Ovary (tissue), 9 donors: ENCODE results near the gene CGB2. TPM values are rescaled to one million over a fixed set of nuclear protein-coding genes. Genes with fewer than 3 reads are reported as not detected.

Experiments
- DNase-seq, 5 donors: peaks; one replicate each; pipeline ENCODE4 v3.0.0-alpha.2; 2019 to 2020
- H3K27ac ChIP-seq, 2 donors: fragments of 200-600 bp; one replicate each; pipeline versions ENCODE4 v1.5.1 to v1.8.0; 2019 to 2022
- H3K27me3 ChIP-seq: fragments of 200-600 bp; one replicate; pipeline ENCODE4 v1.8.0; 2022
- H3K36me3 ChIP-seq: fragments of 200-600 bp; sonication (generic); one replicate; pipeline ENCODE4 v1.5.1; 2019
- H3K4me1 ChIP-seq: one replicate; pipeline ENCODE4 v1.8.1; 2013; ENCODE audit warnings: mild to moderate bottlenecking, moderate library complexity; ENCODE audit not compliant: insufficient read depth
- H3K4me3 ChIP-seq: fragments of 200-600 bp; sonication (generic); one replicate; pipeline ENCODE4 v1.5.1; 2017
- H3K9me3 ChIP-seq, 2 donors: fragments of 200-600 bp in 1 of 2; sonication (generic) in 1 of 2; one replicate each; pipeline versions ENCODE4 v1.5.1 to v1.8.1; 2013 to 2019; ENCODE audit warnings: mild to moderate bottlenecking in 1 of 2, moderate library complexity in 1 of 2
- CTCF ChIP-seq, 3 donors: fragments of 450-650 bp in 2 of 3; fragments of 200-600 bp in 1 of 3; IDR thresholded peaks; one replicate each; pipeline versions ENCODE4 v1.5.1 to v1.8.0; 2016 to 2022; ENCODE audit warnings: antibody characterized with exemption in 3 of 3, mild to moderate bottlenecking in 1 of 3
- EP300 ChIP-seq: sonication (generic); formaldehyde crosslinking; IDR thresholded peaks from one replicate; pipeline ENCODE4 v1.6.1; 2017; ENCODE audit warnings: antibody characterized with exemption
- POLR2A ChIP-seq: fragments of 450-650 bp; IDR thresholded peaks from one replicate; pipeline ENCODE4 v1.6.1; 2017; ENCODE audit warnings: antibody characterized with exemption, mild to moderate bottlenecking, moderate library complexity
- WGBS, 3 donors: extraction: QIAGEN DNeasy Blood & Tissue Kit in 1 of 3; methylation state at CpG; one replicate each; pipeline versions ENCODE4 v1.1.5 to v1.1.7; 2013 to 2017; 5-methylcytosine and 5-hydroxymethylcytosine counted together
- intact Hi-C, 4 donors: fragments of 100-400 bp; cut with DNase I; formaldehyde crosslinking; loops; one replicate each; pipeline versions ENCODE4 v1.11.0 to v1.15.1; 2022 to 2023
- polyA plus RNA-seq, 2 donors: library from polyadenylated mRNA; stranded (reverse); fragments of 200-250 nt in 1 of 2; fragments of 350-450 nt in 1 of 2; fragmentation: Illumina TruSeq in 1 of 2; extraction: RNeasy Lipid Tissue Mini Kit (QIAGEN cat#74804) in 1 of 2; gene quantifications; one replicate each; pipeline ENCODE4 v1.2.3, GENCODE V29; 2013 to 2014
- total RNA-seq, 7 donors: library from RNA; depleted of rRNA in 2 of 7; stranded (reverse); fragments of >200 nt in 2 of 7; fragmentation: NEBNext Ultra II Directional in 3 of 7; extraction: Animal tissue kit (Norgen Biotek cat#: 25700) in 3 of 7; gene quantifications; one replicate each; pipeline versions ENCODE4 v1.1.0 to v1.2.4, GENCODE V29; 2016 to 2023
- donor health status: DM: no; HTN: no; CAD: no; lungs with moderate emphysema.
- donor health status: DM: no; HTN: no; CAD: no.
- donor health status: Bipolar disorder and iron deficiency.
- donor health status: DM: yes; HTN: yes; CAD: no.
- donor health status: DM: no; HTN: no; CAD: no.
- donor health status: DM: yes; HTN: yes; CAD: no.

Gene CGB2
- total and polyA plus RNA-seq, 9 donors, result not detected

- Histone ChIP-seq H3K27me3 (no peaks in the 10 kb centered on the region), H3K36me3 (no peaks in the 10 kb centered on the region), H3K4me1 (peaks cover 16% of the 10 kb centered on the region), H3K9me3 (no peaks in the 10 kb centered on the region), H3K27ac (peak overlapping the region; percentile 83 to 86), H3K4me3 (peak overlapping the region; percentile 78)
- TF ChIP-seq EP300, result no peak
- TF ChIP-seq POLR2A, result peak; percentile 40
- TF ChIP-seq CTCF (IDR thresholded peaks at IDR 0.05), result no peak
- intact Hi-C loops, result no loop called here
- peak; percentile 49 to 71 (median 55) for DNase-seq
- 5 to 9% (median 9%) methylated on average over 8 of the region's 8 CpGs for WGBS, 3 donors
These were observed 39.7 kb upstream of the CGB2 start for GRCh38 chr19:48991873-48992580.

GRCh38 chr19:48992581-48993174, 39.0 kb upstream of the CGB2 start:
- Histone ChIP-seq H3K9me3 (no peaks in the 10 kb centered on the region), H3K27me3 (no peaks in the 10 kb centered on the region), H3K4me1 (peaks cover 16% of the 10 kb centered on the region), H3K36me3 (no peaks in the 10 kb centered on the region), H3K4me3 (peak overlapping the region; percentile 78), H3K27ac (peak overlapping the region; percentile 83 to 86)
- DNase-seq, result peak in 2 of 5 donors; percentile 39 to 54
- TF ChIP-seq POLR2A, result no peak
- TF ChIP-seq EP300, result no peak
- TF ChIP-seq CTCF (IDR thresholded peaks at IDR 0.05), result no peak
- 0 to 1% (median 1%) methylated on average over 18 to 20 of the region's 20 CpGs for WGBS, 3 donors
- intact Hi-C loops, result no loop called here

GRCh38 chr19:48993175-48994034, 38.3 kb upstream of the CGB2 start, which contains the start of the genes GYS1 and RUVBL2:
Gene GYS1, minus strand, starts transcription at chr19:48993309. Its CDS starts 197 bp downstream, at chr19:48993112.
Gene RUVBL2, plus strand, starts transcription at chr19:48993887. Its CDS starts 25 bp downstream, at chr19:48993912.
- Histone ChIP-seq H3K36me3 (no peaks in the 10 kb centered on the region), H3K4me1 (peaks cover 16% of the 10 kb centered on the region), H3K27me3 (no peaks in the 10 kb centered on the region), H3K4me3 (peak within 1 kb of the TSS; percentile 78), H3K27ac (peak within 1 kb of the TSS; percentile 83 to 86), H3K9me3 (no peaks in the 10 kb centered on the region)
- 0 to 1% (median 0%) methylated on average over 40 to 56 of the region's 56 CpGs for WGBS, 3 donors
- DNase-seq, result peak; percentile 99 to 100 (median 99)
- intact Hi-C loops, result no loop called here
- TF ChIP-seq CTCF (IDR thresholded peaks at IDR 0.05), result peak; percentile 95 to 100 (median 100)
- peak; percentile 62 for TF ChIP-seq EP300
- TF ChIP-seq POLR2A, result peak; percentile 90

- no peaks in the 10 kb centered on the region for H3K36me3 ChIP-seq
- peaks cover 16% of the 10 kb centered on the region for H3K4me1 ChIP-seq
- peak overlapping the region; percentile 78 for H3K4me3 ChIP-seq
- no peak for DNase-seq
- peak overlapping the region; percentile 83 to 86 for H3K27ac ChIP-seq
- H3K27me3 ChIP-seq, result no peaks in the 10 kb centered on the region
- 0 to 2% (median 1%) methylated on average over 12 to 13 of the region's 13 CpGs for WGBS, 3 donors
- H3K9me3 ChIP-seq, result no peaks in the 10 kb centered on the region
- intact Hi-C loops, result no loop called here
- TF ChIP-seq POLR2A, result no peak
- no peak for TF ChIP-seq CTCF (IDR thresholded peaks at IDR 0.05)
- no peak for TF ChIP-seq EP300
These were observed 37.7 kb upstream of the CGB2 start for GRCh38 chr19:48994035-48994386.
